HG03066 (cell line): ENCODE measurements around the gene TDRD3.
"Not testable (repeated sequence)": the region's sequence is repeated elsewhere in the genome, so short reads cannot be mapped to it uniquely, and the experiment has no call there.

Experiments
- ATAC-seq: cut with Tn5 transposase; IDR thresholded peaks from one replicate; pipeline ENCODE4 v1.9.1; 2021; ENCODE audit warnings: low read depth; ENCODE audit not compliant: unreplicated experiment

Gene TDRD3

DNA sequence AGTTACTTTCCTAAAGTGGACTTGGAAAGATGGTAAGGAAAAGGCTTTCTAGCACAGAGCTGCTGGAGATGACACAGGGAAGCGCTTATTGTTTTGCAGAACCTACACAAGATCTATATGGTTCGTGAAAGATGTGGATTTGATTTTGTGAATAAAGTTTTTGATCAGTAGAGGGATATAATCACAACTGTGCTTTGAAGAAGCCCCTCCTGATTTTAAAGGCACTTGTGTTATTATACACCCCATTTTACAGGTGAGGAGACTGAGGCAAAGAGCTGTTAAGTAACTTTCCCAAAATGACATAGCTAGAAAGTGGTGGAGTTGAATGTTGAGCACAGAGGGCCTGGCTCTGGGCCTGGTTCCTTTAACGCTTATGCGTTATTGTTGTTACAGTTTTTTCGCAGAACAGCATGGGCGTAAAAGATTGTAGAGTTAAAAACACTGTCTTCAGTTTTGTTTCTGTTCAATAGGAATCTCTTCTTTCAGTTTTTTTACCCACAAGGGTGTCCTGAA is 1.4 kb downstream of the TDRD3 start:
- ATAC-seq: no peak

DNA sequence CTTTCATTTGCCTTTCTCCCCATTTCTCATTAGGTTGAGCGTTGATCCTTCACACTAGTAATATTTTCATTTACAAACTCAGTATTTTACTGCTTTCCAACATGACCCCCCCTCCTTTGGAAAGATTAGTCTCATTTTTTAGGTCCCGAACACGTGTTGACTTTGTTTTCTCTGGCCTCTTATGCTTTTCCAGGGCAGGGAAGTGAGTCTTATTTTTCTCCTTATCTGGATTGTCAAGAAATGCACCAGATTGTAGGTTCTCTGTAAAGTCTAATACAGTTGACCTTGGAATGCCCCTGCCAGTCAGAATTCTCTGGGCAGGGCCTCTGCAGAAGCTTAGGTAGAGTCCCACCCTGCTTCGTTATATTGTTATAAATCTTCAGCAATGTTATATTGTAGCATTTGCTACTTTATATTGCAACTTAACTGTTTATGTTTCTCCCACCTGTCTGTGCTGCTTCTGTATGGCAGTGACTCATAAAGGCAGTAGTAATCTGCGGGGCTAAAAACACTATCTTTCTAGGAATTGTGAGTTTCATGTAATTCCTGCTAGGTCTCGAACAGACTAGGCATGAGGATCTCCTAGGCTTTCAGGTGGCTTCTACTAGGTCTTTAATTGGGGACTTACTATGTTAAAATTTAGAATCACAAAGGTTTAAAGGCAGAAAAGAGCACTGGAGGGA is 2.0 kb downstream of the TDRD3 start:
- no peak for ATAC-seq

- ATAC-seq: no peak
These were observed 5.0 kb downstream of the TDRD3 start for GRCh38 chr13:60402022-60402421.

DNA sequence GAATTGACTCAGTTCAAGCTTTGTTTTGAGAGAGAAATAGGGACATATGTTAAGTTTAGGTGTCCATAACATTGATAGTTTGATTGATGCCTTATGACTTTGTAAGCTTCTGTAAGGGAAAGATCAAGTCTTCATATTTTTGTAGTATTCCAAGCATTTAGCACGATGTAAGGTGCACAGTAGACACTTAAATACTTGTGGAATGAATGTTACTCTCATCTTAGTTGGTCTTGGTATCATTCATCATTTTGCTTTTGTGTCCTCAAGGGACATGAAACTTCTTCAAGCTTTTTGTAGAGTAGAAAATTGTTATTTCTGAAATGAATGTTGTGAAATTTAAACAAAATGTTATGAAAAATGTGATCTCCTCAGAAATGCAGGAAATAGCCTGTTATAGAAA is 10.1 kb downstream of the TDRD3 start:
- ATAC-seq: no peak

DNA sequence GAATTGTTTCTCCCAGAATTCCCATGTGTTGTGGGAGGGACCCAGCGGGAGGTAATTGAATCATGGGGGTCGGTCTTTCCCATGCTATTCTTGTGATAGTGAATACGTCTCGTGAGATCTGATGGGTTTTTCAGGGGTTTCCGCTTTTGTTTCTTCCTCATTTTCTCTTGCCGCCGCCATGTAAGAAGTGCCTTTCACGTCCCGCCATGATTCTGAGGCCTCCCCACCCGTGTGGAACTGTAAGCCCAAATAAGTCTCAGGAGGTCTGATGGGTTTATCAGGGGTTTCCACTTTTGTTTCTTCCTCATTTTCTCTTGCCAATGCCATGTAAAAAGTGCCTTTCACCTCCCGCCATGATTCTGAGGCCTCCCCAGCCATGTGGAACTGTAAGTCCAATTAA is 10.8 kb downstream of the TDRD3 start:
- not testable (repeated sequence) for ATAC-seq

DNA sequence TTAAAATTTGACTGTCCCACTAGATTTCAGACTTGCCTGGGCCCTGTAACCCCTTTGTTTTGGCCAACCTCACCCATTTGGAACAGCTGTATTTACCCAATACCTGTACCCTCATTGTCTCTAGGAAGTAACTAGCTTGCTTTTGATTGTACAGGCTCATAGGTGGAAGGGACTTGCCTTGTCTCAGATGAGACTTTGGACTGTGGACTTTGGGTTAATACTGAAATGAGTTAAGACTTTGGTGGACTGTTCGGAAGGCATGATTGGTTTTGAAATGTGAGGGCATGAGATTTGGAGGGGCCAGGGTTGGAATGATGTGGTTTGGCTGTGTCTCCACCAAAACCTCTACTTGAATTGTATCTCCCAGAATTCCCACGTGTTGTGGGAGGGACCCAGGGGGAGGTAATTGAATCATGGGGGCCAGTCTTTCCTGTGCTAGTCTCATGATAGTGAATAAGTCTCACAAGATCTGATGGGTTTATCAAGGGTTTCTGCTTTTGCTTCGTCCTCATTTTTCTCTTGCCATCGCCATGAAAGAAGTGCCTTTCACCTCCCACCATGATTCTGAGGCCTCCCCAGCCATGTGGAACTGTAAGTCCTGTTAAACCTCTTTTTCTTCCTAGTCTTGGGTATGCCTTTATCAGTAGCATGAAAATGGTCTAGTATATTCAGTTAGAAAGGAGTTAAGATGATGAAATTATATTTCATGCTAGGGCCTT is 12.7 kb downstream of the TDRD3 start:
- ATAC-seq: not testable (repeated sequence)

GRCh38 chr13:60410299-60410698 is 13.3 kb downstream of the TDRD3 start:
- no peak for ATAC-seq

GRCh38 chr13:60411464-60411863 is 14.4 kb downstream of the TDRD3 start:
- no peak for ATAC-seq

DNA sequence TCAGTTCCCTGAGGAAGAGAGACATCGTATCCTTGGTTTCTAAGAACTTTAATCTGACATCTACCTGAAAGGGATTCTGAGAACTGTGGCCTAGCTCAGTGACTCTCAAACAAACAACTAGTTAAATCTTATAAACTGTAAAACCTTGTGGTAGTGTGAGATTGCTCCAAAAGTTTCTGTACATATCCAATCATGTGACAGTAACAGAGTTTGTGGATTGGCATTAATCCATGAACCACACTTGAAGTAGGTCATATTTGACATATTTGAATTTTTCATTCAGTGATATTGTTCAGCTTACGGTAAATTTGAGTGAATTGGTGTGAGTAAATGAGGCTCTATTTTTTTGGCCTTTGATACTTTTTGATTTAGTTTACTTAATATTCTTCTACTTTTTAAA is 15.0 kb downstream of the TDRD3 start:
- no peak for ATAC-seq

GRCh38 chr13:60412909-60413616 is 16.0 kb downstream of the TDRD3 start:
- ATAC-seq: no peak

DNA sequence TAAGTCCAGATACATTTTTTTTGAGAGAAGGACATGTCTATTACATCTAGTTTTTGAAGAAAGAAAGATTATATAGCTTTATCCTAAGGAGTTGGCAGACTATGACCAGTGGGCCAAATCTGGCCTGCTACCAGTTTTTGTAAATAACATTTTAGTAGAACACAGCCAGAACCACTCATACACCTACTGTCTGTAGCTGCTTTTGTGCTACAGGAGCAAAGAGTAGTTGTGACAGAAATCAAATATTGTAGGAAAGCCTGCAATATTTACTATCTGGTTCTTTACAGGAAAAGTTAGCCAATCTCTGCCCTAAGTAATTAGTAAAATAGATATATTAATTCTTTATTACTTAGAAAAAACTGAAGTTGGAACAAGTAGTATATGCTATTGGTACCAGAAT is 17.2 kb downstream of the TDRD3 start:
- no peak for ATAC-seq

DNA sequence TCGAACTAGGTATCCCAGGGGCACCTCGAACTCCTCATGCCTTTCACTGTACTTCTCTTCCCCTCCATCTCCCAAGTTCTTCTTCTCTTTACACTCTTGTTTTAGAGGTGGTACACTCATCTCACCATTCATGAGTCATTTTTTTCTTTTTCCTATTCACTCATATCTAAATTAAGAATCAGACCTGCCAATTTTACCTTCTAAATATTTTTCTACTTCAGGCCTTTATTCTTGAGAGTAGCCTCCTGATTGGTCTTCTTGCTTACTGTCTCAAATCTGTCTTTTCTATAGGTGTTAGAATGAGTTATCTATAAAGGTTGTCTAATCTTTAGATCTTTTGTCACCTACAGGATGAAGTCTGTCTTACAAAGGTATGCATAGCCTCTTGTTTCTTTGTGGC is 20.7 kb downstream of the TDRD3 start:
- no peak for ATAC-seq

DNA sequence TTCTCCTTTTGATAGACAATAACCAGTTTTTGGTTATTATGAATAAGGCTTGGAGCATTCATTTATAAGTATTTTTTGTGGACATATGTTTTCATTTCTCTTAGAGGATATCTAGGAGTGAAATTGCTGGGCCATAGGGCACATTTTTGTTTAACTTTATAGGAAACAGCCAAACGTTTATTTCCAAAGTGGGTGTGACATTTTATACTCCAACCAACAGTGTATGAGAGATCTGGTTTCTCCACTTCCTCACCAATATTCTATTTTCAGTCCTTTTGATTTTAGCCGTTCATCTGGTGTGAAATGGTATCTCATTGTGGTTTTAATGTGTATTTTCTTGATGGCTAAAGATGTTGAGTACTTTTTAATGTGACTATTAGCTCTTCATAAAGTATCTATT is 21.9 kb downstream of the TDRD3 start:
- ATAC-seq: no peak

DNA sequence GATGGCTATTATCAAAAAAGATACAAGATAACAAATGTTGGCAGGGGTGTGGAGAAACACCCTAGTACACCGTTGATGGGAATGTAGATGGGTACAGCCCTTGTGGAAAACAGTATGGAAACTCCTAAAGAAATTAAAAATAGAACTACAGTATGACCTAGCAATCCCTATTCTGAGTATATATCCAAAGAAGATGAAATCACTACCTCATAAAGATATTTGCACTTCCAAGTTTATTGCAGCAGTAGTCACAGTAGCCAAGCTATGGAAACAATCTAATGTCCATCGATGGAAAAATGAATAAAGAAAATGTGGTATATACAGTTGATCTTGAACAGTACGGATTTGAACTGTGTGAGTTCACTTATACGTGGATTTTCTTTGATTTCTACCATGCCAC is 28.3 kb downstream of the TDRD3 start:
- no peak for ATAC-seq

DNA sequence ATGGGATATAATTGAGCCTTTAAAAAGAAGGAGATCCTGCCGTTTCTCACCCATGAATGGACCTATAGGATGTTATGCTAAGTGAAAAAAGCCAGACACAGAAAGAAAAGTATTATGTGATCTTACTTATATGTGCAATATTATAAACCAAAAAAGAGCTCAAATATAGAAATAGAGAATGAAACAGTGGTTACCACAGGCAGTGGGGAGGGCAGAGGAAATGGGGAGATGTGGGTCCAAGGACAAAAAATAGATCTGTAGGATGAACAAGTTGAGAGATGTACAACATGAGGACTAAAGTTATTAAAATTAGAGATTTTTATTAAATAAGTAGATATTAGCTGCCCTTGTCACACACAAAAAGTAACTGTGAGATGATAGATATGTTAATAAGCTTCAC is 29.1 kb downstream of the TDRD3 start:
- no peak for ATAC-seq

GRCh38 chr13:60427285-60427684 is 30.3 kb downstream of the TDRD3 start:
- ATAC-seq: no peak

- peak; percentile 76 for ATAC-seq
These were observed 34.2 kb downstream of the TDRD3 start for GRCh38 chr13:60431108-60431700.

GRCh38 chr13:60433505-60433904 is 36.5 kb downstream of the TDRD3 start:
- no peak for ATAC-seq

DNA sequence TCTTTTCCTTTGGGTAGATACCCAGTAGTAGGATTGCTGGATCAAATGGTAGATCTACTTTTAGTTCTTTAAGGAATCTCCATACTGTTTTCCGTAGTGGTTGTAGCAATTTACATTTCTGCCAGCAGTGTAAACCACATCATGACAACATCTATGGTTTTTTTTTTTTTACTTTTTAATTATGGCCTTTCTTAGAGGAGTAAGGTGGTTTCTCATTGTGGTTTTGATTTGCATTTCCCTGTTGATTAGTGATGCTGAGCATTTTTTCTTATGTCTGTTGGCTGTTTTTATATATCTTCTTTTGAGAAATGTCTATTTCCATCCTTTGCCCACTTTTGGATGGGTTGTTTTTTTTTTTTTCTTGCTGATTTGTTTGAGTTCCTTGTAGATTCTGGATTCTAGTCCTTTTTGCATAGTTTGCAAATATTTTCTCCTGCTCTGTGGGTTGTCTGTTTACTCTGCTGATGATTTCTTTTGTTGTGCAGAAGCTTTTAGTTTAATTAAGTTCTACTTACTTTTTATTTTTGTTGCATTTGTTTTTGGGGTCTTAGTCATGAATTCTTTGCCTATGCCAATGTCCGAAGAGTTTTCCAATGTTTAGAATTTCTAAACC is 38.8 kb downstream of the TDRD3 start:
- ATAC-seq: no peak

DNA sequence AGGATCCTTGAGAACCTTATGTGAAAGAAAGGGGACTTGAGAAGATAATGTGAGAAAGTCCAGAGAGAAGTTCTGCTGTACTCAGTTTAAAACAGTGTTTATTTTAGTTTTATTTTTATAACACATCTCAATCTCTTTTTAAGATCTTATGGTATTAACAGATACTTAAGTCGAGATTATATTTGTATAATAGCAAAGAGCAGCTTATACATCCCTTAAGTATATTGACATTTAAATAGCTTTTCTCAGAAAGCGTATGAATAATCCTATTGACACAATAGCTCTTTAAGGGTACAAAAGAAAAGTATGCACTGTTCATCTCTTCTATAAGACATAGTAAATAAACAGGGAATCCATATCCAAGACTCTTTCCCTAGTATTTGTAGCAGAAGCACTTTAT is 42.2 kb downstream of the TDRD3 start:
- no peak for ATAC-seq

DNA sequence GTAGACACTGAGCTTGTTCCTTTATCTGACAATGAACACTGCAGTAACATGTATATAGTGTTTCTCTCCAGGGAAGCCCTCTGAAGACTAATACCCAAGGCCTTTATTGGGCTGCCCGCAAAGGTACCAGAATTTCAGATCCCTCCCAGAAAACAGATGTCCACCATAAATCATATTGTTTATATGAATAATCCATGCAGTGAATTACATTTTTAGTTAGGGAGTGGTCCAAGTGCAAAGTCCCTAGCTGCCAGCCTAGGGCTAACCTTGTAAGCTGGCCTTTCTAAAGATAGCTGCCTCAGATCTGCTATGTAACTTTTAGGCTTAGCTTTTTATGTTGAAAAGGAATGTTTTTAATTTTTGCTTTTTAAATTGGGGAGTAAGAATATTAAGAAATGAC is 44.7 kb downstream of the TDRD3 start:
- ATAC-seq: no peak
